ENCODE data around the gene S100A4.

The S100A4 gene

DNA sequence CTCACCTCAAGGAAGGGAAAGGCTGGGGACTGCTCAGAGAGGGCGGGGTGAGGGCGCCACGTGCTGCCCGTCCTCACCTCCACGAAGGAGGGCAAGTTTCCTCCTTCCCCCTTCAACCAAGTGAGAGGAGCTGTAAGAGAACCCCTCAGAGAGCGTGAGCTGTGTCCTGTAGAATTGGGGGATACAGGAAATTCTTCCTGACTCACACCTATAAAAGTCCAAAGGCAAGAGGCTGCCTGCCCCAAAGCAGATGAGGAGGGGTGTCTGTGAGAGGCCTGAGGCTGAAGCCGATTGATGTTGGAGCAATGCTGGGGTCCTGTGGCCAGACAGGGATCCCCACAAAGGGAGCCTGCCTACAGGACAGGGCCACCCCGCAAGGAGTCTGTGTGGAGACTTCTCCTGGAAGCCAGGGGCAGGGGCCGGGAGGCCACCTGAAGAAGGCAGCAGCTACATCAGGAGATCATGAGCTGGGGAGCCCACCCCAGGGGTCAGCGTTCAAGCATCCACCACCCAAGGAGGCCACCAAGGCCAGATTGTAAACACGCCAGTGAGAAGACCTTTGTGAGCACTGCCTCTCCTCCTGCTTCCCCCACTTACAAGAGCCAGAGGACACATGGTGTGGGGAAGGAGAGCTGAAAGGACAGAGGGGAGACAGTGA lies 37.6 kb downstream of the S100A4 start:
- DNase-seq (ENCODE audit: low spot score), result no peak

DNA sequence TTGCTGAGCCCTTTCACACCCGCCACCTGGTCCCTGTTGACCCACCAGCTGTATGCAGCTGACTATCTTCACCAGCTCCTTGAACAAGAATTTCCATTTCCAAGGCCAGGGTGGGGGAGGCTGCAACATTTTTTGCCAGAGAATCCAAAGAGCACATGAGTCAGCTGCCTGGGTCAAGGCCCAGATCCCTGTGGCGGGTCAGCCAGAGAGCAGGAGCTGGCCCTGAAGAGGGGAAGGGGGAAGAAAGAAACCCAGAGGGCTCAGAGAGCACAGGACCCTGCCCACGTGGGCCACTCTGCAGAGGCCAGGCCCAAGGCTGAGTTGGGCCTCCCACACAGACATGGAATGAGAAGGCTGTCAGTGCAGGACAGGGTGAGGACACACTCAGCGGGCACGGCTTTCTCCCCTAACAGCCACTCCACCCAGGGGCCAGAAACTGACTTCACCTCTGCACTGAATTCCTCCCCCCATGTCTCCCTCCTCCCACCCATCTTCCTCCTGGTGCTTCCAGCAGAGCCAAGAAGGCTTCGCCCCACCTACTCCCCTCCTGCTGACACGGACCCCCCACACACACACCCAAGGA lies 38.7 kb downstream of the S100A4 start:
- DNase-seq (ENCODE audit: low spot score), result no peak

- DNase-seq (ENCODE audit: low spot score), result no peak
Observed at GRCh38 chr1:153506386-153506785, 39.2 kb downstream of the S100A4 start.

DNA sequence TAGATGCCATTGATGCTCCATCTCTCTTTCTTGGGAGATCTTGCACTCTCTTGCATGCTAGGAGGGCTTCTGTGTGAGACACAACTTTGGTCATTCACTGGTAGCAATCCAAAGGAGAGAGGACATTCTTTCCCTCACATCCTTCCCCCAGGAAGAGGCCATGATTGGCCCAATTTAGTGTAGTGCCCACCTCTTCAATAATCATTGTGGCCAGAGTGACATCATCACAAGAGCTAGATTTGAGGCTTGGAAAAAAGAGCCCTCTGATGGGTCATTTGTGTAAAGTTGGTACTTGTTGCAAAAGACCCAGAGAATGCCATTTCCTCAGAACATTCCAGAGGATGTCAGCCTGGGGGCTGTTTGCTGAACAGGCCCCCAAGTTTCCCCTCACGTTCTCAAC lies 40.0 kb downstream of the S100A4 start:
- no peak for DNase-seq (ENCODE audit: low spot score)

DNA sequence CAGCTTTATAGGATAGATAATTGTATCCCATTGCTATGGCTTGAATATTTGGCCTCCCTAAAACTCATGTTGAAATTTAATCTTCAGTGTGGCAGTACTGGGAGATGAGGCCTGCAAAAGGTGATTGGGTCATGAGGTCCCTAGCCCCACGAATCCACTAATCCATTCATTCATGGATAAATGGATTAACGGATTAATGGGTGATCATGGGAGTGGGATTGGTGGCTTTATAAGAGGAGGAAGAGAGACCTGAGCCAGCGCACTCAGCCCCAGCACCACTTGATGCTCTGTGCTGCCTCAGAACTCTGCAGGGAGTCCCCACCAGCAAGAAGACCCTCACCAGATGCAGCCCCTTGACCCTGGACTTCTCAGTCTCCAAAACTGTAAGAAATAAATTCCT lies 41.8 kb downstream of the S100A4 start:
- no peak for DNase-seq (ENCODE audit: low spot score)

GRCh38 chr1:153498746-153499145 lies 46.9 kb downstream of the S100A4 start:
- DNase-seq (ENCODE audit: low spot score), result no peak

- DNase-seq (ENCODE audit: low spot score), result no peak
Observed at GRCh38 chr1:153495536-153495935, 50.1 kb downstream of the S100A4 start.

- peak; percentile 86 for DNase-seq (ENCODE audit: low spot score)
Observed at GRCh38 chr1:153494976-153495535, 50.5 kb downstream of the S100A4 start.

Data from iPS-NIHi11 (cell line).